Spleen (tissue), 11 donors: ENCODE results near the gene ADCY2. TPM values are rescaled to one million over a fixed set of nuclear protein-coding genes. Genes with fewer than 3 reads are reported as not detected.

Experiments used
- DNase-seq: peaks from one replicate; pipeline ENCODE4 v3.0.0-alpha.2; 2020
- H3K27ac ChIP-seq, 8 donors: fragments of 200-600 bp; sonication (generic) in 7 of 8; 1 replicate in 4 of 8; 2 replicates in 4 of 8; pipeline versions ENCODE4 v1.5.0 to v1.8.0; 2016 to 2021; ENCODE audit warnings: inconsistent platforms in 4 of 8, mild to moderate bottlenecking in 4 of 8, moderate library complexity in 1 of 8
- H3K27me3 ChIP-seq, 7 donors: fragments of 200-600 bp; sonication (generic) in 6 of 7; replicated peaks in 1 of 7; 1 replicate in 4 of 7; 2 replicates in 3 of 7; pipeline versions ENCODE4 v1.5.0 to v1.8.0; 2016 to 2021; ENCODE audit warnings: inconsistent platforms in 3 of 7, mild to moderate bottlenecking in 1 of 7
- H3K36me3 ChIP-seq, 6 donors: fragments of 200-600 bp; sonication (generic) in 5 of 6; 1 replicate in 4 of 6; 2 replicates in 2 of 6; pipeline versions ENCODE4 v1.5.0 to v1.8.0; 2016 to 2021; ENCODE audit warnings: inconsistent platforms in 2 of 6
- H3K4me1 ChIP-seq, 6 donors: fragments of 200-600 bp; sonication (generic) in 5 of 6; 1 replicate in 3 of 6; 2 replicates in 3 of 6; pipeline versions ENCODE4 v1.5.0 to v1.8.0; 2016 to 2021; ENCODE audit warnings: inconsistent platforms in 3 of 6
- H3K4me3 ChIP-seq, 8 donors: fragments of 200-600 bp; sonication (generic) in 7 of 8; 1 replicate in 4 of 8; 2 replicates in 4 of 8; pipeline versions ENCODE4 v1.5.0 to v1.8.0; 2016 to 2021; ENCODE audit warnings: inconsistent platforms in 4 of 8, mild to moderate bottlenecking in 4 of 8, moderate library complexity in 2 of 8
- H3K9me3 ChIP-seq, 8 donors: fragments of 200-600 bp; sonication (generic) in 7 of 8; 1 replicate in 4 of 8; 2 replicates in 4 of 8; pipeline versions ENCODE4 v1.5.0 to v1.8.0; 2016 to 2021; ENCODE audit warnings: inconsistent platforms in 4 of 8
- CTCF ChIP-seq, 11 experiments: fragments of 200-600 bp in 7 of 11; fragments of 450-650 bp in 4 of 11; sonication (generic) in 4 of 11; IDR thresholded peaks in 8 of 11; conservative IDR thresholded peaks in 3 of 11; 1 replicate in 7 of 11; 2 replicates in 4 of 11; pipeline versions ENCODE4 v1.4.0 to v1.8.0; 2016 to 2021; ENCODE audit warnings: antibody characterized with exemption in 11 of 11, inconsistent platforms in 4 of 11, mild to moderate bottlenecking in 1 of 11
- POLR2A ChIP-seq, 3 donors: fragments of 450-650 bp; IDR thresholded peaks; one replicate each; pipeline ENCODE4 v1.5.1; 2017; ENCODE audit warnings: antibody characterized with exemption in 3 of 3, mild to moderate bottlenecking in 1 of 3
- POLR2AphosphoS5 ChIP-seq, 3 donors: sonication (generic); formaldehyde crosslinking; IDR thresholded peaks; one replicate each; pipeline ENCODE4 v1.5.1; 2017; ENCODE audit warnings: antibody characterized with exemption in 3 of 3
- WGBS, 5 donors: extraction: QIAGEN DNeasy Blood & Tissue Kit in 3 of 5; methylation state at CpG; one replicate each; pipeline versions ENCODE4 v1.1.5 to v1.1.7; 2013 to 2018; 5-methylcytosine and 5-hydroxymethylcytosine counted together
- intact Hi-C: fragments of 100-400 bp; cut with DNase I; formaldehyde crosslinking; loops from one replicate; pipeline ENCODE4 v1.15.0; 2023; ENCODE audit warnings: low total_unique reads
- polyA plus RNA-seq, 3 donors: library from polyadenylated mRNA; stranded (reverse); fragments of 200-250 nt; gene quantifications; one replicate each; pipeline ENCODE4 v1.2.1, GENCODE V29; 2013
- total RNA-seq, 7 donors: library from RNA; depleted of rRNA in 3 of 7; stranded (reverse); fragments of >200 nt in 3 of 7; fragmentation: NEBNext Ultra II Directional in 4 of 7; extraction: Animal tissue kit (Norgen Biotek cat#: 25700) in 4 of 7; gene quantifications; one replicate each; pipeline versions ENCODE4 v1.1.0 to v1.2.1, GENCODE V29; 2016 to 2021
- donor health status: healthy with polysubstance abuse.
- donor health status: DM: no; HTN: no; CAD: no; lungs with moderate emphysema.
- donor health status: DM: no; HTN: no; CAD: no.
- donor health status: Bipolar disorder and iron deficiency.
- donor health status: healthy.
- donor health status: DM: no; HTN: no; CAD: no.
- donor health status: DM: yes; HTN: yes; CAD: no.

The ADCY2 gene
- total and polyA plus RNA-seq, 10 donors = 0.02 to 1.5 (median 0.18) TPM

GRCh38 chr5:7382588-7382987, 13.3 kb upstream of the ADCY2 start:
- 73 to 88% (median 79%) methylated on average over 2 of the region's 2 CpGs for WGBS, 5 donors
- Histone ChIP-seq H3K27ac (no peak overlapping the region), H3K9me3 (no peaks in the 10 kb centered on the region), H3K36me3 (no peaks in the 10 kb centered on the region), H3K4me1 (no peaks in the 10 kb centered on the region), H3K4me3 (no peak overlapping the region), H3K27me3 (peaks cover 0 to 11% (median 0%) of the 10 kb centered on the region in 7 donors)
- TF ChIP-seq POLR2A (IDR thresholded peaks at IDR 0.05) = no peak
- TF ChIP-seq POLR2AphosphoS5 (IDR thresholded peaks at IDR 0.05) = no peak
- no peak for TF ChIP-seq CTCF (IDR thresholded peaks at IDR 0.05 in 8 of 11, conservative IDR thresholded peaks at IDR 0.05 in 3 of 11)
- intact Hi-C loops = no loop called here
- no peak for DNase-seq

- 81 to 89% (median 87%) methylated on average over 6 of the region's 6 CpGs for whole genome bisulfite sequencing, 5 donors
- TF ChIP-seq POLR2A (IDR thresholded peaks at IDR 0.05) (no peak), POLR2AphosphoS5 (IDR thresholded peaks at IDR 0.05) (no peak), CTCF (IDR thresholded peaks at IDR 0.05 in 8 of 11, conservative IDR thresholded peaks at IDR 0.05 in 3 of 11) (no peak)
Measured at GRCh38 chr5:7385681-7386080, 10.3 kb upstream of the ADCY2 start.

GRCh38 chr5:7388553-7388952, 7.4 kb upstream of the ADCY2 start:
- Histone ChIP-seq H3K4me1 (no peaks in the 10 kb centered on the region), H3K36me3 (no peaks in the 10 kb centered on the region), H3K27ac (no peak overlapping the region), H3K4me3 (no peak overlapping the region), H3K27me3 (peaks cover 0 to 16% (median 0%) of the 10 kb centered on the region in 7 donors), H3K9me3 (no peaks in the 10 kb centered on the region)
- DNase-seq = no peak
- TF ChIP-seq CTCF (IDR thresholded peaks at IDR 0.05 in 8 of 11, conservative IDR thresholded peaks at IDR 0.05 in 3 of 11) (no peak), POLR2AphosphoS5 (IDR thresholded peaks at IDR 0.05) (no peak), POLR2A (IDR thresholded peaks at IDR 0.05) (no peak)
- intact Hi-C loops = no loop called here
- 63 to 81% (median 76%) methylated on average over 3 of the region's 3 CpGs for WGBS, 5 donors

More at GRCh38 chr5:7385681-7386080, 10.3 kb upstream of the ADCY2 start:
- Histone ChIP-seq H3K27ac (no peak overlapping the region), H3K27me3 (peaks cover 0 to 11% (median 0%) of the 10 kb centered on the region in 7 donors), H3K4me1 (no peaks in the 10 kb centered on the region), H3K36me3 (no peaks in the 10 kb centered on the region), H3K4me3 (no peak overlapping the region), H3K9me3 (no peaks in the 10 kb centered on the region)
- no peak for DNase-seq
- intact Hi-C loops = no loop called here

- no peak for DNase-seq
- 62 to 89% (median 80%) methylated on average over 9 of the region's 9 CpGs for WGBS, 5 donors
- intact Hi-C loops = no loop called here
- H3K36me3 ChIP-seq = no peaks in the 10 kb centered on the region
- H3K27ac ChIP-seq = no peak overlapping the region
- peaks cover 0 to 11% (median 3%) of the 10 kb centered on the region in 6 donors for H3K4me1 ChIP-seq
- H3K9me3 ChIP-seq = no peaks in the 10 kb centered on the region
- no peak overlapping the region for H3K4me3 ChIP-seq
- peaks cover 3 to 30% (median 20%) of the 10 kb centered on the region in 7 donors for H3K27me3 ChIP-seq
- no peak for TF ChIP-seq POLR2A (IDR thresholded peaks at IDR 0.05)
- no peak for TF ChIP-seq CTCF (IDR thresholded peaks at IDR 0.05 in 8 of 11, conservative IDR thresholded peaks at IDR 0.05 in 3 of 11)
- no peak for TF ChIP-seq POLR2AphosphoS5 (IDR thresholded peaks at IDR 0.05)
Measured at GRCh38 chr5:7391215-7391614, 4.7 kb upstream of the ADCY2 start.
